Loucy (cell line): Measurements from ENCODE around the gene ADGRG1.

Experiments used
- H2AFZ ChIP-seq: fragments of 200-600 bp; sonication (generic); 2 replicates; pipeline ENCODE4 v1.6.0; 2016; ENCODE audit warnings: antibody characterized with exemption, mild to moderate bottlenecking, low read length, moderate library complexity
- H3F3A ChIP-seq: fragments of 200-600 bp; 2 replicates; pipeline ENCODE4 v1.6.0; 2016; ENCODE audit warnings: antibody characterized with exemption, low read depth, mild to moderate bottlenecking
- H3K27me3 ChIP-seq: fragments of 200-600 bp; sonication (generic); 2 replicates; pipeline ENCODE4 v1.6.1; 2014; ENCODE audit warnings: low read length, mild to moderate bottlenecking; ENCODE audit not compliant: insufficient read depth, poor library complexity, severe bottlenecking
- H3K36me3 ChIP-seq: fragments of 200-600 bp; sonication (generic); 2 replicates; pipeline ENCODE4 v1.6.1; 2016; ENCODE audit warnings: low read length; ENCODE audit not compliant: insufficient read depth
- H3K4me1 ChIP-seq: fragments of 200-600 bp; sonication (generic); 2 replicates; pipeline ENCODE4 v1.5.1; 2014; ENCODE audit warnings: low read length, mild to moderate bottlenecking; ENCODE audit not compliant: insufficient read depth, poor library complexity, severe bottlenecking
- H3K4me2 ChIP-seq: fragments of 200-600 bp; sonication (generic); 2 replicates; pipeline ENCODE4 v1.6.0; 2014; ENCODE audit warnings: antibody characterized with exemption, low read length, low read depth, mild to moderate bottlenecking; ENCODE audit not compliant: poor library complexity, severe bottlenecking
- H3K4me3 ChIP-seq: fragments of 200-600 bp; sonication (generic); 2 replicates; pipeline ENCODE4 v1.5.1; 2014; ENCODE audit warnings: low read length, mild to moderate bottlenecking, mixed read lengths; ENCODE audit not compliant: poor library complexity, severe bottlenecking
- H3K79me2 ChIP-seq: fragments of 200-600 bp; sonication (generic); 2 replicates; pipeline ENCODE4 v1.6.1; 2014; ENCODE audit warnings: low read length; ENCODE audit not compliant: insufficient read depth
- H3K9ac ChIP-seq: fragments of 200-600 bp; sonication (generic); 2 replicates; pipeline ENCODE4 v1.6.0; 2014; ENCODE audit warnings: mild to moderate bottlenecking, low read depth, low read length, moderate library complexity; ENCODE audit not compliant: poor library complexity, severe bottlenecking
- H3K9me2 ChIP-seq: fragments of 200-600 bp; sonication (generic); replicated peaks from 2 replicates; pipeline ENCODE4 v1.6.1; 2016; ENCODE audit warnings: low read depth, low read length, mixed read lengths
- H3K9me3 ChIP-seq: fragments of 200-600 bp; sonication (generic); 2 replicates; pipeline ENCODE4 v1.6.1; 2014; ENCODE audit warnings: mild to moderate bottlenecking, antibody characterized with exemption, low read length, low read depth; ENCODE audit not compliant: insufficient read depth
- H4K20me1 ChIP-seq: fragments of 200-600 bp; sonication (generic); 2 replicates; pipeline ENCODE4 v1.6.0; 2014; ENCODE audit warnings: antibody characterized with exemption, low read length, mild to moderate bottlenecking; ENCODE audit not compliant: insufficient read depth, poor library complexity, severe bottlenecking
- EZH2phosphoT487 ChIP-seq: fragments of 200-600 bp; IDR thresholded peaks from 2 replicates; pipeline ENCODE4 v1.6.1; 2018; ENCODE audit warnings: antibody characterized with exemption, mild to moderate bottlenecking, moderate library complexity, borderline replicate concordance
- TF ChIP-seq, protein P1 (sequence below): fragments of 200-600 bp; sonication (generic); conservative IDR thresholded peaks from 2 replicates; pipeline ENCODE4 v1.5.1; 2014; ENCODE audit warnings: mild to moderate bottlenecking, antibody characterized with exemption, low read length

Gene ADGRG1

DNA sequence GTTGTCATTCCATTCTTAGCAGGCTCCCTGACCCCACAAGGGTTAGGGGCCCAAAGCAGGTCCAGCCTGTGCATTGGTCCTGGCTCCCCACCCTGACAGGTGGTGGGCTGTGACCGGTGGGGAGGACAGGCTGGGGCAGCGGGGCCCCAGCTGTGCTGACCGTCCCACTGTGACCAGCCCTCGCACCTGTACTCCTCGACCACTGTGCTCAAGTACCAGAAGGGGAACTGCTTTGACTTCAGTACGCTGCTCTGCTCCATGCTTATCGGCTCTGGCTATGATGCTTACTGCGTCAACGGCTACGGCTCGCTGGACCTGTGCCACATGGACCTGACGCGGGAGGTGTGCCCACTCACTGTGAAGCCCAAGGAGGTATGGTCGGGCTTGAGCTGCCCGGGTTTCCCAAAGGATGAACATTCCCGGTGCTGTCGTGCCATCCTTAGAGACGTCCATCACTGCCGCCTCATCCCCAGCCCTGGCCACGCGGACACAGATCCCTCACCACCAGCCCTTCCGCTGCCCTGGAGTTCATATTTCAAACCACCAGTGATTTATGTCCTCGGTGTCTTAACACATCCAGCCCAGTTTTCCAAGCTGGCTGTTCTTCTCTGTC is 73.4 kb downstream of the ADGRG1 start:
- no peak for TF ChIP-seq EZH2phosphoT487
- TF ChIP-seq, protein P1, sequence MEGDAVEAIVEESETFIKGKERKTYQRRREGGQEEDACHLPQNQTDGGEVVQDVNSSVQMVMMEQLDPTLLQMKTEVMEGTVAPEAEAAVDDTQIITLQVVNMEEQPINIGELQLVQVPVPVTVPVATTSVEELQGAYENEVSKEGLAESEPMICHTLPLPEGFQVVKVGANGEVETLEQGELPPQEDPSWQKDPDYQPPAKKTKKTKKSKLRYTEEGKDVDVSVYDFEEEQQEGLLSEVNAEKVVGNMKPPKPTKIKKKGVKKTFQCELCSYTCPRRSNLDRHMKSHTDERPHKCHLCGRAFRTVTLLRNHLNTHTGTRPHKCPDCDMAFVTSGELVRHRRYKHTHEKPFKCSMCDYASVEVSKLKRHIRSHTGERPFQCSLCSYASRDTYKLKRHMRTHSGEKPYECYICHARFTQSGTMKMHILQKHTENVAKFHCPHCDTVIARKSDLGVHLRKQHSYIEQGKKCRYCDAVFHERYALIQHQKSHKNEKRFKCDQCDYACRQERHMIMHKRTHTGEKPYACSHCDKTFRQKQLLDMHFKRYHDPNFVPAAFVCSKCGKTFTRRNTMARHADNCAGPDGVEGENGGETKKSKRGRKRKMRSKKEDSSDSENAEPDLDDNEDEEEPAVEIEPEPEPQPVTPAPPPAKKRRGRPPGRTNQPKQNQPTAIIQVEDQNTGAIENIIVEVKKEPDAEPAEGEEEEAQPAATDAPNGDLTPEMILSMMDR, result no peak
- peak overlapping the region; percentile 75; the same call in 1 of the 2 replicates for H2AFZ ChIP-seq
- H3K79me2 ChIP-seq, result no peaks in the 10 kb centered on the region
- H3F3A ChIP-seq, result no peaks in the 10 kb centered on the region
- H3K4me2 ChIP-seq, result no peak overlapping the region
- H3K4me3 ChIP-seq, result no peak overlapping the region
- no peaks in the 10 kb centered on the region for H3K36me3 ChIP-seq
- H3K9me2 ChIP-seq, result no peaks in the 10 kb centered on the region
- H3K27me3 ChIP-seq, result no peaks in the 10 kb centered on the region
- H3K9me3 ChIP-seq, result no peaks in the 10 kb centered on the region
- no peaks in the 10 kb centered on the region for H4K20me1 ChIP-seq
- no peak overlapping the region for H3K9ac ChIP-seq
- H3K4me1 ChIP-seq, result peaks cover 16% of the 10 kb centered on the region

DNA sequence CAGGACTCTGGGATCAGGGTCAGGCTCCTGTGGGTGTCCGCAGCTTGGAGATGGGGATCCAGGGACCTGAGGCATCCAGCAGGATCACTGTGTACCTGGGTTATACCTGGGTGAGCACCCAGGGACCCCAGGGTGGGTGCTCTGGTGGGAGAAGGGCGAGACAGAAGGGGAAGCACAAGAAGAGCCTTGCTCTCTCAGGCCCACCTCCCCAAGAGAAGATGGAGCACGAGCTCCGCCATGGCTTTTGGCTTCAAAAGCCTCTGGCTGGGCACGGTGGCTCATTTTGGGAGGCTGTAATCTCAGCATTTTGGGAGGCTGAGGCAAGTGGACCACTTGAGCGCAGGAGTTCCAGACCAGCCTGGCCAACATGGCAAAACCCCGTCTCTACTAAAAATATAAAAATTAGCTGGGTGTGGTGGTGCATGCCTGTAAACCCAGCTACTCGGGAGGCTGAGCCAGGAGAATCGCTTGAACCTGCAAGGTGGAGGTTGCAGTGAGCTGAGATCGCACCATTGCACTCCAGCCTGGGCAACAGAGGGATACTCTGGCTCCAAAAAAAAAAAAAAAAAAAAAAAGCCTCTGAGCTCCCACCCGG is 75.1 kb downstream of the ADGRG1 start:
- TF ChIP-seq, protein P1, result no peak
- no peak for TF ChIP-seq EZH2phosphoT487
- H3K9ac ChIP-seq, result no peak overlapping the region
- H3K27me3 ChIP-seq, result no peaks in the 10 kb centered on the region
- H4K20me1 ChIP-seq, result no peaks in the 10 kb centered on the region
- no peaks in the 10 kb centered on the region for H3K36me3 ChIP-seq
- H3K79me2 ChIP-seq, result no peaks in the 10 kb centered on the region
- no peak overlapping the region for H2AFZ ChIP-seq
- H3K9me3 ChIP-seq, result no peaks in the 10 kb centered on the region
- no peaks in the 10 kb centered on the region for H3F3A ChIP-seq
- peaks cover 19% of the 10 kb centered on the region for H3K4me1 ChIP-seq
- no peak overlapping the region for H3K4me2 ChIP-seq
- H3K4me3 ChIP-seq, result no peak overlapping the region
- H3K9me2 ChIP-seq, result no peaks in the 10 kb centered on the region

DNA sequence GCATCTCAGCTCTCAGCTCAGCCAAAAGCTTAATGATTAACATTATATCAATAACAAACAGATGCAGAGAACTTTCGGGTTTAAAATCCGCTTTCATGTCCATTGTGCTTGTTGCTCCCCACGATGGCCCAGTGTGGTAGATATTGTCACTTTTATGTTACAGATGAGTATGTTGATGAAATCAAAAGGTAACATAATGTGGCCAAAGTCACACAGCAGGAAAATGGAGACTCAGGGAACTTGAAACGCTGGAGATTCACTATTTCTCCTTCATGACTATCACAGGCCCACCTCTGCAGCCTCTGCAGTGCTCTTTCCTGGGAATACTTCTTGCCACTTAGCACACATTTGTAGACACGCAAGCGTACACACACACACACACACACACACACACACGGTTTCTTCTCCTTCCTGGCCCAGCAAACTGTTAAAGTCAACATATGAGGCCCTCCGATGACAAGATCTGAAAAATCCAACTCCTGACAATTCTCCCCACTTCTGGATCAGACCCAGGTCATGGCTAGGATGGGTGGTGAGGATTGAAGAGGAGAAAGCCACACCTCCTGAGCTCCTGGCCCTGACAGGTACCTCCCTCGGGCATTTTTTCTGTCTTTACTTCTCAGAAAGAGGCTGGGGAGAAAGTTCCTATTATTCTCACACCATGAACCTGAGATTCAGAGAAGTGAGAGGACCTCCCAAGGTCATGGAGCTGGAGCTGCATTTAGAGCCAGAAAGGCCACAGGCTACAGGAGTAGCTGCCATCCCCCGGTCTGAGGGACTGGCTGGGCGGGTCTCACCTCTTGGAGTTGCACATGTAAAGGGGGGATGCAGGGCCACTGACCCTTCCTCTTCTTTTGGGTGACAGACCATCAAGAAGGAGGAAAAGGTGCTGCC is 75.8 kb downstream of the ADGRG1 start:
- no peaks in the 10 kb centered on the region for H3K36me3 ChIP-seq
- no peaks in the 10 kb centered on the region for H3F3A ChIP-seq
- H3K9ac ChIP-seq, result no peak overlapping the region
- no peaks in the 10 kb centered on the region for H3K9me2 ChIP-seq
- H3K4me2 ChIP-seq, result no peak overlapping the region
- peaks cover 19% of the 10 kb centered on the region for H3K4me1 ChIP-seq
- no peaks in the 10 kb centered on the region for H3K79me2 ChIP-seq
- no peak overlapping the region for H3K4me3 ChIP-seq
- H4K20me1 ChIP-seq, result no peaks in the 10 kb centered on the region
- H3K9me3 ChIP-seq, result no peaks in the 10 kb centered on the region
- H3K27me3 ChIP-seq, result no peaks in the 10 kb centered on the region
- TF ChIP-seq EZH2phosphoT487, result no peak
- TF ChIP-seq, protein P1, result no peak
- no peak overlapping the region for H2AFZ ChIP-seq
